ENCODE measurements around the gene B4GALT6. TPM values are rescaled to one million over a fixed set of nuclear protein-coding genes. Genes with fewer than 3 reads are reported as not detected.

The B4GALT6 gene
- total RNA-seq, 2 donors from 2014 or later: 3.5 to 9.0 TPM

GRCh38 chr18:31617031-31617717 lies 67.2 kb downstream of the B4GALT6 start:
- Histone ChIP-seq H3K27ac (no peak overlapping the region), H3K4me3 (no peak overlapping the region), H3K27me3 (replicated peaks; ENCODE audit: insufficient read depth) (no peaks in the 10 kb centered on the region), H3K4me1 (replicated peaks) (no peaks in the 10 kb centered on the region), H3K36me3 (no peaks in the 10 kb centered on the region), H3K9me3 (no peaks in the 10 kb centered on the region)
- WGBS: 57% methylated on average over 5 of the region's 5 CpGs
- no peak for DNase-seq (ENCODE audit: low spot score)
- no peak for TF ChIP-seq POLR2A (IDR thresholded peaks at IDR 0.05)
- TF ChIP-seq POLR2AphosphoS5 (IDR thresholded peaks at IDR 0.05): no peak
- TF ChIP-seq, protein P1, sequence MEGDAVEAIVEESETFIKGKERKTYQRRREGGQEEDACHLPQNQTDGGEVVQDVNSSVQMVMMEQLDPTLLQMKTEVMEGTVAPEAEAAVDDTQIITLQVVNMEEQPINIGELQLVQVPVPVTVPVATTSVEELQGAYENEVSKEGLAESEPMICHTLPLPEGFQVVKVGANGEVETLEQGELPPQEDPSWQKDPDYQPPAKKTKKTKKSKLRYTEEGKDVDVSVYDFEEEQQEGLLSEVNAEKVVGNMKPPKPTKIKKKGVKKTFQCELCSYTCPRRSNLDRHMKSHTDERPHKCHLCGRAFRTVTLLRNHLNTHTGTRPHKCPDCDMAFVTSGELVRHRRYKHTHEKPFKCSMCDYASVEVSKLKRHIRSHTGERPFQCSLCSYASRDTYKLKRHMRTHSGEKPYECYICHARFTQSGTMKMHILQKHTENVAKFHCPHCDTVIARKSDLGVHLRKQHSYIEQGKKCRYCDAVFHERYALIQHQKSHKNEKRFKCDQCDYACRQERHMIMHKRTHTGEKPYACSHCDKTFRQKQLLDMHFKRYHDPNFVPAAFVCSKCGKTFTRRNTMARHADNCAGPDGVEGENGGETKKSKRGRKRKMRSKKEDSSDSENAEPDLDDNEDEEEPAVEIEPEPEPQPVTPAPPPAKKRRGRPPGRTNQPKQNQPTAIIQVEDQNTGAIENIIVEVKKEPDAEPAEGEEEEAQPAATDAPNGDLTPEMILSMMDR (IDR thresholded peaks at IDR 0.05): no peak
- intact Hi-C loops (cut with DNase I): no loop called here

GRCh38 chr18:31616586-31616985 lies 67.8 kb downstream of the B4GALT6 start:
- TF ChIP-seq POLR2A (IDR thresholded peaks at IDR 0.05) (no peak), POLR2AphosphoS5 (IDR thresholded peaks at IDR 0.05) (no peak)
- H3K27ac ChIP-seq: no peak overlapping the region
- 63% methylated on average over 4 of the region's 4 CpGs for WGBS
- H3K27me3 ChIP-seq (replicated peaks; ENCODE audit: insufficient read depth): no peaks in the 10 kb centered on the region
- intact Hi-C loops (cut with DNase I): no loop called here
- H3K4me3 ChIP-seq: no peak overlapping the region
- H3K9me3 ChIP-seq: no peaks in the 10 kb centered on the region
- H3K36me3 ChIP-seq: no peaks in the 10 kb centered on the region
- DNase-seq (ENCODE audit: low spot score): no peak
- no peaks in the 10 kb centered on the region for H3K4me1 ChIP-seq (replicated peaks)

- intact Hi-C loops (cut with DNase I): no loop called here
- no peak for DNase-seq (ENCODE audit: low spot score)
- Histone ChIP-seq H3K27ac (no peak overlapping the region), H3K4me1 (replicated peaks) (no peaks in the 10 kb centered on the region), H3K27me3 (replicated peaks; ENCODE audit: insufficient read depth) (no peaks in the 10 kb centered on the region), H3K36me3 (no peaks in the 10 kb centered on the region), H3K9me3 (no peaks in the 10 kb centered on the region), H3K4me3 (no peak overlapping the region)
- WGBS: 81% methylated on average over 2 of the region's 2 CpGs
- TF ChIP-seq, protein P1 (IDR thresholded peaks at IDR 0.05): no peak
- TF ChIP-seq POLR2A (IDR thresholded peaks at IDR 0.05) (no peak), POLR2AphosphoS5 (IDR thresholded peaks at IDR 0.05) (no peak)
These were observed 70.3 kb downstream of the B4GALT6 start for GRCh38 chr18:31614044-31614443.

DNA sequence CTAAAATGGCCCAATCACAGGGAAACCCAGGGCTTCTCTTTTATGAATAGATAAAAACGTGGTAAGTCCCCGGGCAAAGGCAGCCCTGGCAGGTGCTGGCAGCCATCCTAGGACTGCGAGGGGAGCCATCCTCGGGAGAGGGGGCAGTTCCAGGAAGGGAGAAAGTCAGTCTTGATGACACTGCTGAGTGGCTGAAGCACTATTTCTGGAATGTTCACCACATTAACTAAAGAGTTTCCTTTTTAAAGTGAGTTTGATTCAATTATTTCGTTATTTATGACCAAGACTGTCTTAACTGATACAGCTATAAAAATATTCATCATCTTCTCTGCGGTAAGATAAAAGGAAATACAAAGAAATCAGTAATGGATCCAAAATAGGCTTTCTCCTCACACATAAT lies 72.3 kb downstream of the B4GALT6 start:
- Histone ChIP-seq H3K27me3 (replicated peaks; ENCODE audit: insufficient read depth) (no peaks in the 10 kb centered on the region), H3K27ac (no peak overlapping the region), H3K9me3 (no peaks in the 10 kb centered on the region), H3K4me3 (no peak overlapping the region), H3K4me1 (replicated peaks) (no peaks in the 10 kb centered on the region), H3K36me3 (no peaks in the 10 kb centered on the region)
- no peak for TF ChIP-seq POLR2A (IDR thresholded peaks at IDR 0.05)
- TF ChIP-seq, protein P1 (IDR thresholded peaks at IDR 0.05): no peak
- no peak for TF ChIP-seq POLR2AphosphoS5 (IDR thresholded peaks at IDR 0.05)
- intact Hi-C loops (cut with DNase I): no loop called here
- DNase-seq (ENCODE audit: low spot score): no peak
- WGBS: 29% methylated on average over 6 of the region's 6 CpGs

GRCh38 chr18:31611511-31611910 lies 72.9 kb downstream of the B4GALT6 start:
- no peak for DNase-seq (ENCODE audit: low spot score)
- Histone ChIP-seq H3K4me1 (replicated peaks) (no peaks in the 10 kb centered on the region), H3K9me3 (no peaks in the 10 kb centered on the region), H3K27ac (no peak overlapping the region), H3K36me3 (no peaks in the 10 kb centered on the region), H3K27me3 (replicated peaks; ENCODE audit: insufficient read depth) (no peaks in the 10 kb centered on the region), H3K4me3 (no peak overlapping the region)
- WGBS: 92% methylated on average over 5 of the region's 5 CpGs
- TF ChIP-seq, protein P1 (IDR thresholded peaks at IDR 0.05): no peak
- TF ChIP-seq POLR2A (IDR thresholded peaks at IDR 0.05) (no peak), POLR2AphosphoS5 (IDR thresholded peaks at IDR 0.05) (no peak)
- intact Hi-C loops (cut with DNase I): no loop called here
